Stimulated activated naive B cell treated with anti-CD40 and anti-IgM and Interleukin-4, amounts not matched to agents 10 μg/mL and 1 μg/mL and 100 μg/mL, for 72 hours (primary cell): ENCODE measurements around the gene MAN1C1.
A peak's percentile ranks its signal among the peaks of the same experiment; 100 is the strongest.

Source experiments
- ATAC-seq, 2 donors: fragments of 150-1000 bp; cut with Tn5 transposase; replicated peaks; 2 replicates each; pipeline ENCODE4 v1.10.0; 2021; ENCODE audit warnings: moderate library complexity in 1 of 2
- DNase-seq: peaks from one replicate; pipeline ENCODE4 v3.0.0; 2021
- H3K27ac Mint-ChIP-seq: one replicate; pipeline ENCODE4 v1.8.0; 2022; ENCODE audit warnings: mild to moderate bottlenecking, mixed read lengths
- H3K27me3 Mint-ChIP-seq, 2 donors: one replicate each; pipeline ENCODE4 v1.8.0; 2022; ENCODE audit warnings: mixed read lengths in 2 of 2
- H3K36me3 Mint-ChIP-seq, 2 donors: one replicate each; pipeline ENCODE4 v1.8.0; 2022; ENCODE audit warnings: mixed read lengths in 2 of 2, mild to moderate bottlenecking in 1 of 2
- H3K4me1 Mint-ChIP-seq, 2 donors: one replicate each; pipeline ENCODE4 v1.8.0; 2022; ENCODE audit warnings: mixed read lengths in 2 of 2, mild to moderate bottlenecking in 1 of 2
- H3K4me3 Mint-ChIP-seq, 2 donors: one replicate each; pipeline ENCODE4 v1.8.0; 2022; ENCODE audit warnings: mild to moderate bottlenecking in 2 of 2, mixed read lengths in 2 of 2, moderate library complexity in 1 of 2
- H3K9me3 Mint-ChIP-seq, 2 donors: one replicate each; pipeline ENCODE4 v1.8.0; 2022; ENCODE audit warnings: mixed read lengths in 2 of 2, mild to moderate bottlenecking in 1 of 2

MAN1C1 gene

GRCh38 chr1:25644962-25645361 is 28.4 kb downstream of the MAN1C1 start:
- H3K4me3 Mint-ChIP-seq, result no peak overlapping the region
- H3K27ac Mint-ChIP-seq, result no peak overlapping the region
- peaks cover 49 to 55% of the 10 kb centered on the region in 2 donors for H3K27me3 Mint-ChIP-seq
- no peak for ATAC-seq
- DNase-seq, result no peak
- H3K4me1 Mint-ChIP-seq, result peaks cover 7 to 14% of the 10 kb centered on the region in 2 donors
- H3K36me3 Mint-ChIP-seq, result no peaks in the 10 kb centered on the region
- H3K9me3 Mint-ChIP-seq, result no peaks in the 10 kb centered on the region

DNA sequence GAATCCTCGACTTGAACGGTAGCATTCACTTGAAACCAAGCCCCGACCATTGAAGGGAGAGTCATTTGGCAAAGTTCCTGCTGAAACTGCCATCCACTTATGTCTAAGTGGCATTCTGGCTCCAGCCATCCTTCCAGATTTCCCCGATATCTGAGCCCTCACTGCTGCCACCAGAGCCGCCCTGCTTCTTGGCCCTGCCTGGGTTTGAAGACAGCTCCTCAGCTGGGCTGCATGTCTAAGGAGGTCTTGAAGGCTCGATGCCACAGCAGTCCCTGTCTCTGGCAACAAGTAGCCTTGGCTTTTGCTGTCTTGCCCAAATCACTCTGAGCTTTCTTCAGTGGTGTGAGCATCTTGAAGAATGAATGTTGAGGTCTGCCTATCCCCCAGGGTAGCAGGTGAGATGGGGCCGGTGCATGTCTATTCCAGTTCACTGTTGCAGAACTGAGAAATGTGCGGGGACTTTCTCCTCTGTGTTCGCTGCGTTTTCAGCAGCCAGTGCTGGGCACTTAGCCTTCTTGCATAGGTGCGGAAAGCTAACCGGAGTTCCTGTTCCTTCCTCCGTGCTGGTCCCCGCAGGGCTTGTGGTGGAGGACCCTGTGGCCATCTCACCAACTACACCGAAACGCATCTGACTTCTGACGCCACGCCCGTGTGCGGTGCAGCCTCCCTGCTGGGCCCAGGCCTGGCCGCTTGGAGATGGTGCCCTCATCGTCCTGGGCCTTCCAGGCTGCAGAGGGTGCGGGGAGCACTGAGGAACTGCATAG is 29.2 kb downstream of the MAN1C1 start:
- Mint-ChIP-seq H3K36me3 (no peaks in the 10 kb centered on the region), H3K4me3 (no peak overlapping the region), H3K9me3 (no peaks in the 10 kb centered on the region), H3K4me1 (peaks cover 7 to 14% of the 10 kb centered on the region in 2 donors), H3K27ac (no peak overlapping the region), H3K27me3 (peaks cover 43 to 53% of the 10 kb centered on the region in 2 donors)
- no peak for DNase-seq
- no peak for ATAC-seq

DNA sequence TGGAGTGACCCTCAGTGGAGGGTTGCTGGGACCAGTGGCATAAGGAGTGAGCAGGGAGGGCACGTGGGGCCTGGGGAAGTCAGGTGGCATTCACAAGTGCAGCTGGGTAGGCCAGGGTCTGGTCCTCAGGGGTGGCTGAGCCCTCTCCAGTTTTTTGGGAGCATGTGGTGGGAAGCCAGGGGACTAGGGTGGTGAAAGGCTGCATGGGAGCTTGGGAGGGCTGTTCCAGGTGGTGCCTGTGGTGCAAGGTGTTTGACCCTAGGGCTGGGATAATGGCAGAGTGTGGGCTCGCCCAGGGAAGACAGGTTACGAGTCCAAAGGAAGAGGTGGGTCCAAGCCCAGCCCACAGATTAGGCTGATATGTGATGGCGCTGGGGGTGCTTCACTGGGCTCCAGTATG is 30.5 kb downstream of the MAN1C1 start:
- ATAC-seq (no peak), DNase-seq (no peak)
- H3K36me3 Mint-ChIP-seq, result no peaks in the 10 kb centered on the region
- H3K4me1 Mint-ChIP-seq, result peaks cover 5 to 9% of the 10 kb centered on the region in 2 donors
- no peaks in the 10 kb centered on the region for H3K9me3 Mint-ChIP-seq
- H3K27ac Mint-ChIP-seq, result no peak overlapping the region
- H3K4me3 Mint-ChIP-seq, result no peak overlapping the region
- peaks cover 30 to 40% of the 10 kb centered on the region in 2 donors for H3K27me3 Mint-ChIP-seq

DNA sequence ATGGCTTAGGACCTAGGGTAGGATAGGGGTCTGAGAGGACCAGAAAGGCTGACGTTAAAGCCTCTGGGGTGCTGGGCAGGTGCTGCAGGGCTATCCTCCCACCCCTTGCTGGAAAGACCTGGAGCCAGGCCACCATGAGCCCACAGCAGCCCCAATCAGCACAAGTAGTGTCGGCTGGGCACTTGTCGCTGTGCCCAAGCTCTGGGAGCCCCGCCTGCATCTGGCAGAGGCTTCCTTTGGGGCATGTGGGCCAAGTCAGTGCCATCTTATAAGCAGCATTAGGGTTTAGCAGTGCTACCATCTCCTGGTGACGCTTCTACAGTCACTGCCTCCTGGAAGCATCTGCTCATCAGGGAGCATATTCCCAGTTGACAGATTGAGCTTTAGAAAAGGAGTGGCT is 31.3 kb downstream of the MAN1C1 start:
- peaks cover under 1 to 2% of the 10 kb centered on the region in 2 donors for H3K4me1 Mint-ChIP-seq
- no peaks in the 10 kb centered on the region for H3K36me3 Mint-ChIP-seq
- DNase-seq, result no peak
- H3K27ac Mint-ChIP-seq, result no peak overlapping the region
- ATAC-seq, result no peak
- H3K4me3 Mint-ChIP-seq, result no peak overlapping the region
- H3K9me3 Mint-ChIP-seq, result no peaks in the 10 kb centered on the region
- peaks cover 25 to 33% of the 10 kb centered on the region in 2 donors for H3K27me3 Mint-ChIP-seq

DNA sequence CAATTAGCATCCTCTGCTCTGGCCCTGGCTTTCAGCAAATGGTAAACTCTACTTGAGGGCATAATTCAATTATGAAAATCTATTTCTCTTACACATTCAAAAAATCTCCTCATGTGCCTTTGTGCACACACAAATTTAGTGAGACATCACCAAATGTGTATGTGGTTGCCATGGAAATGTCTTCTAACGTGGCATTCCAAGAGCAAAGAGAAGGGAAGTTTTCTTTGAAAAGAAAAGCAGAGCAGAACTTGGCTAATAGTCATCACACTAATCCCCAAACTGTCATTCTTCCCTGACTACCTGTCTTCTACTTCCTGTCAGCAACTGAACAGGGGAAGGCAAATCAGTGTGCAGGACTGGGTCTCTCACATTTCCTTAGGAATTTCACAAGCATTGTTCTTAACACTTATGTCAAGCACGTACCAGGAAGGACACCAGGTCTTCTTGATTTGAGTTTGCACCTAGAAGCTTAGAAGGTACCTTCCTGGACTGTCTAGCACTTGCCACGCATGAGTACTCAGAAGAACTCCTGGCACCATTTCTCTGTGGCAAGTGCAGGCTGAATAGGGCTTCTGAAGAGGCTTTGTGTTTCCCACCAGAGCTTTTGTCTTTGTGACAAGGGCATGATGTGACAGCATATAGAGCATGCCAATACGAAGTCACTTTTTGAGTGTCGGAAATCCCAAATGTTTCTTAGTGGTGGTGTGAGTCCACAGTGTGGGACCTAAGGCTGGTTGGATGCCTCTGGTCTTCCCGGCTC is 32.3 kb downstream of the MAN1C1 start:
- no peak for ATAC-seq
- DNase-seq, result no peak
- Mint-ChIP-seq H3K4me1 (no peaks in the 10 kb centered on the region), H3K36me3 (no peaks in the 10 kb centered on the region), H3K27ac (no peak overlapping the region), H3K4me3 (no peak overlapping the region), H3K9me3 (no peaks in the 10 kb centered on the region), H3K27me3 (peaks cover 28 to 29% of the 10 kb centered on the region in 2 donors)

DNA sequence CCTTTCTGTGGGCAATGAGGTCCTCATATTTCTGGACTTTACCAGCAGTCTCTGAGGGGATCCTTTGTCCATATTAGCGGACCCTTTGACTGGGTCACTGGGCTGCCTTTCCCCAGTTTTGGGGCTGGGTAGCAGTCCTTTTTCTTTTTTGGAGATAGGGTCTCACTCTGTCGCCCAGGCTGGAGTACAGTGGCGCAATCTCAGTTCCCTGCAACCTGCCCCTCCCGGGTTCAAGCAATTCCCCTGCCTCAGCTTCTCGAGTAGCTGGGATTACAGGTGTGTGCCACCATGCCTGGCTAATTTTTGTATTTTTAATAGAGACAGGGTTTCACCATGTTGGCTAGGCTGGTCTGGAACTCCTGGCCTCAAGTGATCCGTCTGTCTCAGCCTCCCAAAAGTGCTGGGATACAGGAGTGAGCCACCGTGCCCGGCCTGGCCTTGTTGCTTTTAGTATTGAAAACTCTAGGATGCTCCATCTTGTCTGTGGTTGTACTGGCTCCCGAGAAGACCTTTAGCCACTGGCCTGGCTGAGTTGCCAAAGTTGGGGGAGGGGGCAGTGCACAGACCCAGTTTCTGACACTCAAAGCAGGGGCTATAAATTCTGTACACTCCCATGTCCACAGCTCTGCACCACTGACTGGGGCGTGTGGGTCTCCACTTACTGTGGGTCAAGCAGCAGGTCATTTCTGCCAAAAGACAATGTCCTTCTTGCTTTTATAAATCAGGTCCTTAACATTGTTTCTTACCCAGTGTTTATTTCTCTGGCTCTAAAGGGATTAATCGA is 33.1 kb downstream of the MAN1C1 start:
- Mint-ChIP-seq H3K9me3 (no peaks in the 10 kb centered on the region), H3K36me3 (no peaks in the 10 kb centered on the region), H3K4me1 (no peaks in the 10 kb centered on the region), H3K4me3 (no peak overlapping the region), H3K27me3 (peaks cover 24 to 26% of the 10 kb centered on the region in 2 donors), H3K27ac (no peak overlapping the region)
- no peak for DNase-seq
- no peak for ATAC-seq

GRCh38 chr1:25650289-25650576 is 33.6 kb downstream of the MAN1C1 start:
- peaks cover 19 to 20% of the 10 kb centered on the region in 2 donors for H3K27me3 Mint-ChIP-seq
- DNase-seq, result no peak
- no peaks in the 10 kb centered on the region for H3K4me1 Mint-ChIP-seq

DNA sequence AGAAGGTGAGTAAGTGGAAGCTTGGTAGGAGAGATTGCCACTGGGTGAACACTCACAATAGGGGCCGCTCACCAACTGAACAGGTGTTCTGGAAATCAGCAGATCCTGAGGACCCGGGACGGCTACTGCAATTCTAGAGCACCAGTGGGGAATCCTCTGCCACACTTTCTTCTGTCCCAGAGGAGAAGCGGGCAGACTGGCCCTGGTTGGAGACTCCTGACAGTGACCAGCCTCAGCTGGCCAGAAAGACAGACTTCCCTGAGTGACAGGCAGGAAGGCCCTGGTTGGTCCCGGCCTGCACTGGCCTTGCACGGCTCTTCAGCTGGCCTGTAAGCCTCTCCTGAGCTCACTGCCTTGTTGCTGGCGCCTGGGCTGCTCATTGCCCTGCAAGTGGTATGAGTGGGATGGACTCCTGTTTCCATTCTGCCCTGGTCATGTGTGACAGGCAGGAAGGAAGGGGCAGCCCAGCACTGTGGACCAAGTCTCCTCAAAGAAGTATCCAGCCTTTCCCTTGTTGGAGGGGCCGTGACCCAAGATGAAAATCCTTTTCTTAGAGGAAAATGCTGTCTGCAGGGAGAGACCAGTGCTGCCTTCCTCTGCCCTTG is 34.5 kb downstream of the MAN1C1 start:
- H3K9me3 Mint-ChIP-seq, result no peaks in the 10 kb centered on the region
- no peaks in the 10 kb centered on the region for H3K4me1 Mint-ChIP-seq
- H3K4me3 Mint-ChIP-seq, result no peak overlapping the region
- peaks cover 13 to 14% of the 10 kb centered on the region in 2 donors for H3K27me3 Mint-ChIP-seq
- no peaks in the 10 kb centered on the region for H3K36me3 Mint-ChIP-seq
- H3K27ac Mint-ChIP-seq, result no peak overlapping the region
- DNase-seq (no peak), ATAC-seq (no peak)

More at GRCh38 chr1:25650289-25650576, 33.6 kb downstream of the MAN1C1 start:
- ATAC-seq, result no peak
- no peak overlapping the region for H3K27ac Mint-ChIP-seq
- no peaks in the 10 kb centered on the region for H3K9me3 Mint-ChIP-seq
- H3K36me3 Mint-ChIP-seq, result no peaks in the 10 kb centered on the region
- no peak overlapping the region for H3K4me3 Mint-ChIP-seq

DNA sequence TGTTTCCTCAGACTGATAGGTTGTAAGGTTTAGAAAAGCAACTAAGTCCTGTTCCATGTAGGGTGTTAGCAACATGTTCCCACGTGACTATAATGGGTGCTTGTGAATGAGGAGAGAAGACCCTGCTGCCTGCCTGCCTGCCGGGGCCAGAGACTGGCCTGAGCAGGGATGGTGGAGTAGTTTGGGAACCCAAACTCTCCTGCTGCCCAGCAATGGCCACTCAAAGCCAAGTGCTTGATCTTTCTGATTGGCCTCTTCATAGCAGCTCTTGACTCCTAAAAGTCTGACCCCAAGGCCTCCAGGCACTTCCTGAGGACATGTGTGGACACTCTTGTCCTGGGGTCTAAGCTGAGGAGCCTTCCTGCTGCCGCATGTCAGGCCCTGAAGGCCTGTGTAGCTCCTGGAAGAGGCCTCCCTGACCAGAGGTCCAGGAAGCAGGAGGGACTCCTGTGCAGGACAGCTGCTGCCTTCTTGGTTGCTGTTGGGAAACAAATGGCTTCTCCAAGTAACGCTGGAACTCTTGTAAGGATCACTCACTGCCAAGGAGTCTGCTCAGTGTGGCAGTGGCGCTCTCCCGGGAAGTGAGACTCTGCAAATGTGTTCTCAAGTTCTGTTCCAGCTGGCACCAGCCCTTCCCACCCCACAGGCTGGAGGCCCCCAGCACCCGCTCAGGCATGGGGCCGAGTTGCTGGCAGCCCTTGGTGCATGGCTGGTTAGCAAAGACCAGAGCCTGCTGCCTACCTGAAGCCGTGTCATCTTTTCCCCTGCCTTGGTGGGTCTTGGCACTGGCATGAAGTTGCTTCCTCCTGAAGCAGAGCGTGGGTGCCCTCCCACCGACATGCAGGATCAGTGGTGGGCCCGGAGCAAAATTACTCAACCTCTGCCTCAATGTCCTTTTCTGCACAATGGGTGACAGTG is 35.5 kb downstream of the MAN1C1 start:
- Mint-ChIP-seq H3K9me3 (no peaks in the 10 kb centered on the region), H3K27me3 (peaks cover 7 to 8% of the 10 kb centered on the region in 2 donors), H3K4me1 (peaks cover 1 to 2% of the 10 kb centered on the region in 2 donors), H3K27ac (no peak overlapping the region), H3K36me3 (no peaks in the 10 kb centered on the region), H3K4me3 (no peak overlapping the region)
- ATAC-seq (no peak), DNase-seq (no peak)

DNA sequence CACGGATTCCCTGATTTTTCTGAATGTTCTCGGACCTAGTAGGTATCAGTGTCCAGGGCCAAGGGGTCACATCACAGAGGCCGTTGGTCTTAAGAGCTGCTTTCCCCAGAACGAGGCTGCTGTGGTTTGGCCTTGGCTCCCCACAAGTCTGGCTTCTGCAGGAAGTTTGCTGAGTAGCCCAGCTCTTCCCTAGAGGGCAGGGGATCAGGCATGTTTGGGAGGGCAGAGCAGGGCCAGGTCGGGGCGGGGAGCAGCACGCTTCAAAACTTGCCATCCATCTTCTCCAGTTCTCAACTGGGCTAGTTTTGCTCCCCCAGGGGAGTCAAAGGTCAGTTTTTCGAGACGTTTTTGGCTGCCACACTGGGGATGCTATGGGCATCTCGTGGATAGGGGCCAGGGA is 37.0 kb downstream of the MAN1C1 start:
- no peak overlapping the region for H3K27ac Mint-ChIP-seq

GRCh38 chr1:25654109-25654660 is 37.6 kb downstream of the MAN1C1 start:
- DNase-seq, result no peak
- peak overlapping the region; percentile 85 for H3K27ac Mint-ChIP-seq
- H3K27me3 Mint-ChIP-seq, result peaks cover 7 to 10% of the 10 kb centered on the region in 2 donors
- H3K36me3 Mint-ChIP-seq, result no peaks in the 10 kb centered on the region
- H3K9me3 Mint-ChIP-seq, result no peaks in the 10 kb centered on the region
- peaks cover 15 to 18% of the 10 kb centered on the region in 2 donors for H3K4me1 Mint-ChIP-seq
- ATAC-seq, result no peak
- H3K4me3 Mint-ChIP-seq, result no peak overlapping the region

More for the DNA sequence above, 37.0 kb downstream of the MAN1C1 start:
- Mint-ChIP-seq H3K4me3 (no peak overlapping the region), H3K36me3 (no peaks in the 10 kb centered on the region), H3K27me3 (peaks cover 6 to 7% of the 10 kb centered on the region in 2 donors), H3K9me3 (no peaks in the 10 kb centered on the region), H3K4me1 (peaks cover 11 to 12% of the 10 kb centered on the region in 2 donors)
- DNase-seq (no peak), ATAC-seq (no peak)

DNA sequence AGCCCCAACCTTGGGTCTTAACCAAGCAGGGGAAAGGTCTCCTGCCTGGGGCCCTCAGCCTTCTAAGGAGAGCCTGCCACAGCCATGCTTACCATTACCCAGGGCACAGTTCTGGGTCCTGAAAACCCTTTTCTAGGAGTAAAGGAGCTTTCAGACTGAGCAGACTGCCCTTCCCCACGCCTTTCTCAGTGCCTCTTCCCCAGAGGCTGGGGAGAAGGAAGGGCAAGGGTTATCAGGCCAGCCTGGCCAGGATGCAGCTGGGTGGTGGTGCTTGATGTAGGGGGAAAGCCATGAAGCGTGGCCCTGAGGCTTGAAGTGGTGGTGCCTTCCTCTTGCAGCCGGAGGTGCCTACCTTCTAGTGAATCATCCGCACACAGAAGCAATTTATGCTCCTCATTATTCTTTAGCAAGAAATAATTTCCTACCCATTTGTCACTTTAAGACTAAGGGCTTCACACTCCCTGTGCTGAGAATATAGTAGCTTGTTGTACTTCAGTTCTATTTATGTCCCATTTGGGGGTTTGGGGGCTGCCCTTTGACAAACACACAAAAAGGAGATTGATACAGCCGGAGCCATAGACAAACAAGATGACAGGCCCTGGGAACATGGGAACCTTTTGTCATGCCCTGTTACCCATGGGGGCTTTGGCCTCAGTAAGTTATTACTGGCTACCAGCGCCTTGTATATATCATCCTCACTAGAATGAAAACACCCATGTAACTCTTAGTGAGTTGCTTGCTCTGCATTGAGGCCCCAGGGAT is 40.7 kb downstream of the MAN1C1 start:
- H3K9me3 Mint-ChIP-seq, result no peaks in the 10 kb centered on the region
- no peaks in the 10 kb centered on the region for H3K36me3 Mint-ChIP-seq
- peaks cover 7 to 10% of the 10 kb centered on the region in 2 donors for H3K27me3 Mint-ChIP-seq
- ATAC-seq, result peak; percentile 84 to 86
- H3K4me1 Mint-ChIP-seq, result peaks cover 16 to 20% of the 10 kb centered on the region in 2 donors
- DNase-seq, result peak; percentile 15
- no peak overlapping the region for H3K27ac Mint-ChIP-seq
- no peak overlapping the region for H3K4me3 Mint-ChIP-seq
